Osteocyte (in vitro differentiated cells): ENCODE results near the gene ASMTL. TPM values are rescaled to one million over a fixed set of nuclear protein-coding genes. Genes with fewer than 3 reads are reported as not detected.
A peak's percentile ranks its signal among the peaks of the same experiment; 100 is the strongest.

Source experiments
- DNase-seq: peaks from one replicate; pipeline ENCODE4 v3.0.0; 2021; ENCODE audit warnings: mixed read lengths; ENCODE audit not compliant: unreplicated experiment; ENCODE audit errors: extremely low spot score
- H3K27ac Mint-ChIP-seq: one replicate; pipeline ENCODE4 v1.8.0; 2021; ENCODE audit warnings: mild to moderate bottlenecking, mixed read lengths; ENCODE audit not compliant: unreplicated experiment
- H3K27me3 Mint-ChIP-seq: one replicate; pipeline ENCODE4 v1.8.0; 2021; ENCODE audit warnings: mixed read lengths; ENCODE audit not compliant: unreplicated experiment
- H3K36me3 Mint-ChIP-seq: one replicate; pipeline ENCODE4 v1.8.0; 2021; ENCODE audit warnings: mixed read lengths; ENCODE audit not compliant: unreplicated experiment
- H3K4me1 Mint-ChIP-seq: one replicate; pipeline ENCODE4 v1.8.0; 2021; ENCODE audit warnings: mixed read lengths; ENCODE audit not compliant: unreplicated experiment
- H3K4me3 Mint-ChIP-seq: one replicate; pipeline ENCODE4 v1.8.0; 2021; ENCODE audit warnings: mild to moderate bottlenecking, moderate library complexity, mixed read lengths; ENCODE audit not compliant: unreplicated experiment
- H3K9me3 Mint-ChIP-seq: one replicate; pipeline ENCODE4 v1.8.0; 2021; ENCODE audit warnings: mixed read lengths; ENCODE audit not compliant: unreplicated experiment
- CTCF ChIP-seq: fragments of 200-600 bp; sonication (generic); IDR thresholded peaks from 2 replicates; pipeline ENCODE4 v1.5.0; 2021; ENCODE audit warnings: antibody characterized with exemption, mild to moderate bottlenecking, moderate library complexity
- total RNA-seq: library from RNA; stranded (reverse); gene quantifications from 2 replicates; pipeline ENCODE4 v1.2.1, GENCODE V29; 2021

The ASMTL gene
- total RNA-seq, 1 donor from 2014 or later = 33.3 TPM

DNA sequence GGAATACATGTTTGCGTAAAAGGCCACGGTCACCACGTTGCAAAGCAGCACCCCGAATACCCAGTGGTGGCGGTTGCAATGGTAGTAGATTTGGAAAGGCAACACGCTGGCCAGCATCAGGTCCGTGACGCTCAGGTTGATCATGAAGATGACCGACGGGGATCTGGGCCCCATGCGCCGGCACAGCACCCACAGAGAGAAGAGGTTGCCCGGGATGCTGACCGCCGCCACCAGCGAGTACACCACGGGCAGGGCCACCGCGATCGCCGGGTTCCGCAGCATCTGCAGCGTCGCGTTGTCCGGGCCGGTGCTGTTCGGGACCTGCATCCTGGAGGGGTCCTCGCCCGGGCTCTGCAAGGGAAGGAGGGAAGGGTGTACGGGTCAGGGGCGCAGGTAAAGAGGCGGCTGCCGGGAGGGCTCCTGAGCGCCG, 13.5 kb upstream of the ASMTL start:
- no peaks in the 10 kb centered on the region for H3K9me3 Mint-ChIP-seq
- no peaks in the 10 kb centered on the region for H3K27me3 Mint-ChIP-seq
- H3K27ac Mint-ChIP-seq = no peak overlapping the region
- peaks cover 24% of the 10 kb centered on the region for H3K4me1 Mint-ChIP-seq
- DNase-seq = peak; percentile 84
- H3K4me3 Mint-ChIP-seq = no peak overlapping the region
- no peak for TF ChIP-seq CTCF
- no peaks in the 10 kb centered on the region for H3K36me3 Mint-ChIP-seq

DNA sequence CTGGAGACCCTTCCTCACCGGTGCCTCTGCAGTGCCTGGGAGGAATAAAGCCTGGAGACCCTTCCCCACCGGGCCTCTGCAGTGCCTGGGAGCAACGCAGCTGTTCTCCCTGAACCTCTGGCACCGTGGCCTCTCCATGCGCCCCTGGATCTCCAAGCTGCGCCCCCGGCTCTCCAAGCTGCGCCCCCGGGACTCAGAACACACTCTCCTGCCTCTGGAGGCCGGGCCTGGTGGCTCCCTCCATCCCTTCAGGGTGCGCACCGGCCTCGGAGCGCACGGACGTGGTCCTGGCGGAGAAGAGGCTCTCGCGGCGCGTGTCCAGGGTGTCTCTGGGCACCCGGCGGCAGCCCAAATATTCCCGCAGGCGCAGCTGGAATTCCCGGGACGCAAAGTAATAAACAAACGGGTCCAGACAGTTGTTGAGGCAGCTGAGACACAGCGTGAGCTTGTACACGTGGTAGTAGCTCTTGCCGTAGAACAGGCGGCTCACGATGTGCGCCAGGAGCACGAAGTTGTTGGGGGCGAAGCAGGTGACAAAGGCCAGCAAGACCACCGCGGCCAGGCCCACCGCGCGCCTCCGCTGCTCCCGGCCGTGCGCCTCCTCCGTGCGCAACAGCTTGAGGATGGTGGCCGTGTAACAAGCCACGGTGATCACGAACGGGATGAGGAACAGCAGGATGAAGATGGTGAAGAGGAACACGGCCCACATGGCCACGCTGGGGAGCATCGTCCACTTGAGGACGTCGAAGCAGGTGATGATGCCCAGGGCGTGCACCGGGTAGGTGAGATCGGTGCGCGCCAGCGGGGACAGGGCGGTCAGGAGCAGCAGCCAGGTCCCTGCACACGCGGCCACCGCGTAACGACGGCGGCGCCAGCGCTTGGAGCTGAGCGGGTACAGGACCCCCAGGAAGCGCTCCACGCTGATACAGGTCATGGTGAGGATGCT, 12.8 kb upstream of the ASMTL start:
- no peak for TF ChIP-seq CTCF
- Mint-ChIP-seq H3K4me3 (no peak overlapping the region), H3K9me3 (no peaks in the 10 kb centered on the region), H3K36me3 (no peaks in the 10 kb centered on the region), H3K4me1 (peaks cover 24% of the 10 kb centered on the region), H3K27ac (no peak overlapping the region), H3K27me3 (no peaks in the 10 kb centered on the region)
- DNase-seq = peak; percentile 86

- TF ChIP-seq CTCF = no peak
- no peak overlapping the region for H3K4me3 Mint-ChIP-seq
- no peaks in the 10 kb centered on the region for H3K36me3 Mint-ChIP-seq
- peaks cover 24% of the 10 kb centered on the region for H3K4me1 Mint-ChIP-seq
- H3K27me3 Mint-ChIP-seq = no peaks in the 10 kb centered on the region
- no peak overlapping the region for H3K27ac Mint-ChIP-seq
- peak; percentile 79 for DNase-seq
- no peaks in the 10 kb centered on the region for H3K9me3 Mint-ChIP-seq
These were observed 12.2 kb upstream of the ASMTL start for GRCh38 chrX:1464971-1465285.

DNA sequence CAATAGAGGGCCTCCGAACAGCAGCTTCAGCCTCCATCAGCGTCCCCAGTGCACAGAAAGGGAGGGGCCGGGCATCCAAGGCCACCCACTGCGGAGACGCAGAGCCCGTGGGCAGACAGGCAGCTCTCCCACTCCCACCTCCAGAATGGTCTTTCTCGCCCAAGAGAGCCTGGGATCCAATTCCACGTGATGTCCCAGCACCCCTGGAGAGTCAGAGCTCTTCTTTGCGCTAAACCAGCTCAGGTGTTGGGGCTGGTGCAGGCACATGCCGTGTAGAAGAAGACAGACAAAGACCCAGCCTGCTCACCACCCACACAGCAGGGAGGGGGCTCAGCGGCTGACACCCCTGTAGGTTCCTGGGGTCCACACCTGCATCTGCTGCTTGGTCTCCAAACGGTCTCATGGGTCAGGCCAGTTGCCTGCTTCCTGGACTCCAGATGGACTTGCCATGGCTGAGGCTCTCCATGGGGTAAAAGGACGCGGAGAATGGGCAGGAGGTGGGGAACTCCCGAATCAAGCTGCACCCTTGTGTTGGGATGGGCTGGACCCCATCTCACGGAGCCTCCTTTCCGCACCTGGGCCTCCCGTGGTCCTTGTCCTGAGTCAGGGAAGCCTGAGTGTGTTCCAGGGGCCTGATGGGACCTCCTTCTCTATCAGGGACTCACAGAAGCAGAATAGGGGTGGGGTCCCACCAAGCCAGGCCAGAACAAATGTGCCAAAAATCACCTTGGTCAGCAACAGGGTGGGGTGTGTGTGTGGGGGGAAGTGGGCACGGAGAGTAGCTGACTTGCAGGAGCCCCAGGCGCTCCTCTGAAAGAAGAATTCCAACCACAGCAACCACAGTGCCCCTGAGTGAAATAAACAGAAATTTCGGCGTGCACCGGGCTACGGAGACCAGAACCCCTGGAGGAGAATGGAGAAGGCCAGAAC, 11.6 kb upstream of the ASMTL start:
- Mint-ChIP-seq H3K4me3 (no peak overlapping the region), H3K36me3 (no peaks in the 10 kb centered on the region), H3K4me1 (peaks cover 24% of the 10 kb centered on the region), H3K27ac (no peak overlapping the region), H3K9me3 (no peaks in the 10 kb centered on the region), H3K27me3 (no peaks in the 10 kb centered on the region)
- TF ChIP-seq CTCF = no peak
- peak; percentile 78 for DNase-seq

- no peaks in the 10 kb centered on the region for H3K36me3 Mint-ChIP-seq
- H3K4me1 Mint-ChIP-seq = peaks cover 21% of the 10 kb centered on the region
- H3K9me3 Mint-ChIP-seq = no peaks in the 10 kb centered on the region
- no peaks in the 10 kb centered on the region for H3K27me3 Mint-ChIP-seq
- no peak overlapping the region for H3K27ac Mint-ChIP-seq
- H3K4me3 Mint-ChIP-seq = no peak overlapping the region
- peak; percentile 53 for DNase-seq
- no peak for TF ChIP-seq CTCF
These were observed 10.9 kb upstream of the ASMTL start for GRCh38 chrX:1463581-1463980.
